ENCODE measurements around the gene SAP25.

- TF ChIP-seq POLR2A (IDR thresholded peaks at IDR 0.05), result no peak
- TF ChIP-seq CTCF (IDR thresholded peaks at IDR 0.05), result no peak
- no peak for TF ChIP-seq EP300 (IDR thresholded peaks at IDR 0.05)
Measured at GRCh38 chr7:100614308-100614861, 40.7 kb upstream of the SAP25 start.
